Heart left ventricle (tissue), 16 donors: Measurements from ENCODE around the gene EML5. TPM values are rescaled to one million over a fixed set of nuclear protein-coding genes. Genes with fewer than 3 reads are reported as not detected.

Experiments
- ATAC-seq, 4 donors: fragments of 200-7000 bp; cut with Tn5 transposase; one replicate each; pipeline ENCODE4 v1.9.1; 2020 to 2022; ENCODE audit warnings: moderate library complexity in 4 of 4, mild to moderate bottlenecking in 3 of 4, moderate number of reproducible peaks in 1 of 4
- DNase-seq, 5 donors: peaks; one replicate each; pipeline ENCODE4 v3.0.0-alpha.2; 2020
- H3K27ac ChIP-seq, 12 donors: fragments of 200-600 bp; sonication (generic) in 4 of 12; one replicate each; pipeline versions ENCODE4 v1.5.0 to v1.8.0; 2016 to 2022; ENCODE audit warnings: mild to moderate bottlenecking in 2 of 12
- H3K27me3 ChIP-seq, 9 donors: fragments of 200-600 bp; sonication (generic) in 2 of 9; one replicate each; pipeline versions ENCODE4 v1.5.1 to v1.8.0; 2016 to 2022; ENCODE audit warnings: mild to moderate bottlenecking in 3 of 9
- H3K36me3 ChIP-seq, 9 donors: fragments of 200-600 bp; sonication (generic) in 2 of 9; one replicate each; pipeline versions ENCODE4 v1.5.0 to v1.8.0; 2018 to 2022; ENCODE audit warnings: mild to moderate bottlenecking in 2 of 9
- H3K4me1 ChIP-seq, 12 donors: fragments of 200-600 bp; sonication (generic) in 4 of 12; one replicate each; pipeline versions ENCODE4 v1.5.0 to v1.8.0; 2016 to 2022; ENCODE audit warnings: mild to moderate bottlenecking in 3 of 12
- H3K4me3 ChIP-seq, 12 donors: fragments of 200-600 bp; sonication (generic) in 4 of 12; one replicate each; pipeline versions ENCODE4 v1.5.0 to v1.8.0; 2017 to 2022; ENCODE audit warnings: mild to moderate bottlenecking in 9 of 12, moderate library complexity in 4 of 12
- H3K9me3 ChIP-seq, 12 donors: fragments of 200-600 bp; sonication (generic) in 4 of 12; one replicate each; pipeline versions ENCODE4 v1.5.0 to v1.8.0; 2016 to 2022; ENCODE audit warnings: mild to moderate bottlenecking in 1 of 12
- CTCF ChIP-seq, 12 donors: fragments of 200-600 bp; sonication (generic) in 4 of 12; IDR thresholded peaks; one replicate each; pipeline versions ENCODE4 v1.5.0 to v1.8.0; 2018 to 2022; ENCODE audit warnings: antibody characterized with exemption in 12 of 12, mild to moderate bottlenecking in 5 of 12
- POLR2A ChIP-seq, 2 donors: fragments of 450-650 bp; IDR thresholded peaks; one replicate each; pipeline ENCODE4 v1.6.1; 2017; ENCODE audit warnings: antibody characterized with exemption in 2 of 2, mild to moderate bottlenecking in 2 of 2, moderate library complexity in 2 of 2
- WGBS, 4 donors: extraction: QIAGEN DNeasy Blood & Tissue Kit in 2 of 4; methylation state at CpG; one replicate each; pipeline versions ENCODE4 v1.1.5 to v1.1.7; 2013 to 2018; 5-methylcytosine and 5-hydroxymethylcytosine counted together
- intact Hi-C, 10 donors: fragments of 100-400 bp; cut with DNase I; formaldehyde crosslinking; loops; one replicate each; pipeline versions ENCODE4 v1.11.1 to v1.14.2; 2022
- long read RNA-seq, 3 donors: library from polyadenylated mRNA; unstranded; transcript quantifications; one replicate each; pipeline ENCODE4 v2.0.0, GENCODE V29; 2020 to 2021
- polyA plus RNA-seq, 2 donors: library from polyadenylated mRNA; stranded (reverse); fragments of 200-250 nt; gene quantifications; one replicate each; pipeline ENCODE4 v1.2.3, GENCODE V29; 2013
- total RNA-seq, 9 donors: library from RNA; depleted of rRNA in 2 of 9; stranded (reverse); fragments of >200 nt in 2 of 9; fragmentation: NEBNext Ultra II Directional in 3 of 9; extraction: Animal tissue kit (Norgen Biotek cat#: 25700) in 3 of 9; gene quantifications; one replicate each; pipeline versions ENCODE4 v1.1.0 to v1.2.4, GENCODE V29; 2016 to 2023
- donor health status: ischemic (EF 13 %, LVEDD 7.1; RV severe dilation, severe dysfunction).
- donor health status: healthy with polysubstance abuse.
- donor health status: DM: no; HTN: yes; CAD: no.
- donor health status: DM: no; HTN: no; CAD: no.
- donor health status: ischemic (EF 25% LVEDD 6.9; RV normal size, moderate dysfunction).
- donor health status: ischemic (EF 25% LVEDD 5.7; RV mildly dilated, moderate dysfunction).
- donor health status: healthy.
- donor health status: DM: yes; HTN: yes; CAD: no.
- donor health status: ischemic (EF 35%, LVEDD 5.7; RV mildly dilated, moderate dysfunction).
- donor health status: nonischemic (EF 11% LVEDD 7.7; RV severe dilation, severe dysfunction).
- donor health status: DM: yes; HTN: yes; CAD: no.
- donor health status: PGD.
- donor health status: ischemic (EF 29% LVEDD 5.4; RV normal size, mild dysfunction).
- donor health status: nonischemic (EF 23%, LVEDD 6.1; RV moderate dilation, normal function).

The EML5 gene
- total RNA-seq (under 1 TPM; 0.14 to 0.71 (median 0.21) TPM), polyA plus RNA-seq (under 1 TPM; 0.08 to 0.22 TPM)
- long read RNA-seq, donor 1: 0 reads
- long read RNA-seq, donor 2, partial matches to known transcripts: 0 of 1 reads
- long read RNA-seq, donor 2, other reads (novel, unspliced or antisense): 1 of 1 reads
- long read RNA-seq, donor 3: 0 reads

DNA sequence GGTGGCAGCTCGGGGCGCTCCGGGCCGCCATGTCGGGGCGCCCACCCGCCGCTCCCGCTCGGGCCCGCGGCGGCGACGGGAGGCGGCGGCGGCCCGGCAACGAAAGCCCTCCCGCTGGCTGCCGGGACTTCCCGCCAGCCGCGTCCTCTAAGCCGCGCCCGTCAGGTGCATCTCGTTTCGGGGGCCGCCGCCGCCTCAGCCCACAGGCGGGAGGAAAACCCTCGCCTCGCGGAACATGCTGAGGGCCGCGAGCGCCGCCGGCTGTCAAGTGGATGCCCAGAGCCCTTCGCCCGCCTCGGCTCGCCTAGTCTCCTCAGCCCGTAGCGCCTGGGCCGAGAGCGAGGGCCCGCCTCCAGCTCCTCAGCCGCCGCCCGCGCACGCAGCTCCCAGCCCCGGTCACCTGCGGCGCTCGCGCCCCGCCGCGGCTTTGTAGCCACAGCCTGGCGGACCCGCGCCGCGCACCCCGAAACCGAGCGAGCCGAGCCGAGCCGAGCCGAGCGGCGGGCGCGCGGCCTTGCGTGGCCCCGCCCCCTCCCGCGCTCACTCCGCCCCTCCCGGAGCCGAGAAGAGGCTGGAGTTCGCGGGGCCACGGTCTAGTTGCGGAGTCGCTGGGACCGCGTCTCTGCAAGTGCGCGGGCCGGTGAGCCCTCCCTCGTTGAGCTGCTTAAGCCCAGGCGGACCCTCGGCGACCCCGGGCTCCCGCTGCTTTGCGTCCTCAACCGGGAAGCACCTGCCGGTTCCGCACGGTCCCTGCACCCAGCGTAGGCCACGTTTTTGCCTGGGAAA, at the start of gene EML5:
Gene EML5 (minus strand): TSS at position 481 of the 786 bp plus-strand sequence. CDS start 450 bp downstream, at position 31.
- intact Hi-C loops: no loop called here
- peak; percentile 66 to 89 (median 76) for DNase-seq
- H3K4me1 ChIP-seq: peaks cover 0 to 19% (median 9%) of the 10 kb centered on the region in 12 donors
- peak; percentile 88 to 99 (median 96) for ATAC-seq
- H3K27ac ChIP-seq: peak within 1 kb of the TSS in 7 of 12 donors; percentile 5 to 83 (median 24)
- TF ChIP-seq POLR2A (IDR thresholded peaks at IDR 0.05): peak in 1 of 2 donors; percentile 30
- peak in 8 of 12 donors; percentile 9 to 36 (median 22) for TF ChIP-seq CTCF (IDR thresholded peaks at IDR 0.05)
- peaks cover 0 to 21% (median 0%) of the 10 kb centered on the region in 9 donors for H3K27me3 ChIP-seq
- H3K4me3 ChIP-seq: peak within 1 kb of the TSS; percentile 59 to 81 (median 76)
- WGBS, 4 donors: 1 to 2% (median 1%) methylated on average over 40 to 111 of the region's 111 CpGs
- H3K9me3 ChIP-seq: no peaks in the 10 kb centered on the region
- H3K36me3 ChIP-seq: no peaks in the 10 kb centered on the region

DNA sequence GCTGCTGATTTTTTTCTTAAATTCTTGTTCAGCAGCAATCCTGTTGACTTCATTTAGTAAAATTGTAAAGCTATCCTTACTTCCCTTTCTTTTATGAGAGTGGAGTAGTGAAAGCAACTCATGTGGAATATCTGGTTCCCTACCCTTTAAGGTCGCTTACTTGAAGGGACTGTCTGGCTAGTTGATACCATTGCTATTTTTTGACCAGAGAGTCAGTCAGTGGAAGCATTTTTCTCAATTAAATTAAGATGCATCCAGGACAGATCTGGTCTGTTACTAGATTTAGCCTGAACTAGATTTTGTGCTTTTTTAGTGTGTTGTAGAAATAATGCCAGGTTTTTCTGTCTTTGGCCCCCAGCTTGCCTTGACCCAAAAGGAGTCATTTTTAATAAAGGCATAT, 49.7 kb upstream of the EML5 start:
- no peak for DNase-seq
- H3K27me3 ChIP-seq: no peaks in the 10 kb centered on the region
- TF ChIP-seq POLR2A (IDR thresholded peaks at IDR 0.05) (no peak), CTCF (IDR thresholded peaks at IDR 0.05) (no peak)
- no peaks in the 10 kb centered on the region for H3K9me3 ChIP-seq
- no peak overlapping the region for H3K27ac ChIP-seq
- H3K4me1 ChIP-seq: peaks cover 0 to 7% (median 0%) of the 10 kb centered on the region in 12 donors
- intact Hi-C loops: no loop called here
- peaks cover 0 to 23% (median 8%) of the 10 kb centered on the region in 9 donors for H3K36me3 ChIP-seq
- 59 to 67% (median 61%) methylated on average over 1 of the region's 1 CpG for WGBS, 4 donors
- H3K4me3 ChIP-seq: no peak overlapping the region
- ATAC-seq: no peak

DNA sequence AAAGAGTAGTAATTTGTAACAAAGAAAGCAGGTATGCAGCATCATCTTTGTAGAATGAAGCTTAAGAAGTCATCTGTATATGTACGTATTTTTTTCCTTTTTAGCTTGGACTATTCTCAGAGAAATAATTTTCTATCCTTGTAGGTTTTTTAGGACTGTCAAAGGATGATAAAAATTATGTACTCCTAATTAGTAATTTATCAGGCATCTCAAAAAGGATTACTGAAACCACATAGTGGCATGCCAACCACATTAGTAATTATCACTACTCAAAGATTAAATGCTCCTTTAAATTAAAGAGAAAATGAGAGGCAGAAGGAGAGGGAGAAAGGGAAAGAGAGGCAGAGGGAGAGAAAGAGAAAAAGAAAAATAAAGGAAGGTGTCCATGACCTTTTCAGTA, 49.0 kb upstream of the EML5 start:
- Histone ChIP-seq H3K27ac (no peak overlapping the region), H3K36me3 (peaks cover 0 to 21% (median 8%) of the 10 kb centered on the region in 9 donors), H3K4me3 (no peak overlapping the region), H3K27me3 (no peaks in the 10 kb centered on the region), H3K9me3 (no peaks in the 10 kb centered on the region), H3K4me1 (peaks cover 0 to 7% (median 0%) of the 10 kb centered on the region in 12 donors)
- intact Hi-C loops: no loop called here
- DNase-seq (no peak), ATAC-seq (no peak)
- TF ChIP-seq CTCF (IDR thresholded peaks at IDR 0.05) (no peak), POLR2A (IDR thresholded peaks at IDR 0.05) (no peak)
- 94 to 100% (median 97%) methylated on average over 1 of the region's 1 CpG for WGBS, 4 donors

DNA sequence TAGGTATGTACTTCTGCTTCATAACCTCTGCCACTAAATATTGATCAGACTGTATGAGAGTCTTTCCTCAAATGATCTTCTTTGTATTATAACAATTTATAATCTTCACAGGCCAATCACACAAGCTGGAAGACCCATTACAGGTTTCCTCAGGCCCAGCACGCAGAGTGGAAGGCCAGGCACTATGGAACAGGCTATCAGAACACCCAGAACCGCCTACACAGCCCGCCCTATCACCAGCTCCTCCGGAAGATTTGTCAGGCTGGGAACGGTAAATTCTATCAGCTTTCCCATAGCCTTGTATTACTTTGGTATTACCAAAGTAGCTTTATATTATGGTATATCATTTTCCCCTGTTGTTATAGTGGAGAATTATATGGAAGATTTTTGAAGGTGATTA, 48.2 kb upstream of the EML5 start:
- Histone ChIP-seq H3K27ac (no peak overlapping the region), H3K4me3 (no peak overlapping the region), H3K4me1 (peaks cover 0 to 7% (median 0%) of the 10 kb centered on the region in 12 donors), H3K27me3 (no peaks in the 10 kb centered on the region), H3K9me3 (no peaks in the 10 kb centered on the region), H3K36me3 (peaks cover 0 to 20% (median 8%) of the 10 kb centered on the region in 9 donors)
- DNase-seq (no peak), ATAC-seq (no peak)
- WGBS, 4 donors: 87 to 91% (median 89%) methylated on average over 5 of the region's 5 CpGs
- TF ChIP-seq POLR2A (IDR thresholded peaks at IDR 0.05) (no peak), CTCF (IDR thresholded peaks at IDR 0.05) (no peak)
- intact Hi-C loops: no loop called here
